Measurements from ENCODE around the gene KCND3.
"Not testable (repeated sequence)": the region's sequence is repeated elsewhere in the genome, so short reads cannot be mapped to it uniquely, and the experiment has no call there.

The KCND3 gene

GRCh38 chr1:111746614-111746999, 242.9 kb downstream of the KCND3 start:
- no peak overlapping the region for H3K27ac ChIP-seq
- no peak overlapping the region for H3K4me3 ChIP-seq
- DNase-seq = no peak
- H3K9me3 ChIP-seq = no peaks in the 10 kb centered on the region
- H3K4me1 ChIP-seq = no peaks in the 10 kb centered on the region
- intact Hi-C loops (cut with DNase I; ENCODE audit: low total_unique reads) = no loop called here
- no peaks in the 10 kb centered on the region for H3K27me3 ChIP-seq
- H3K36me3 ChIP-seq = no peaks in the 10 kb centered on the region
- TF ChIP-seq CTCF (IDR thresholded peaks at IDR 0.05) = no peak

DNA sequence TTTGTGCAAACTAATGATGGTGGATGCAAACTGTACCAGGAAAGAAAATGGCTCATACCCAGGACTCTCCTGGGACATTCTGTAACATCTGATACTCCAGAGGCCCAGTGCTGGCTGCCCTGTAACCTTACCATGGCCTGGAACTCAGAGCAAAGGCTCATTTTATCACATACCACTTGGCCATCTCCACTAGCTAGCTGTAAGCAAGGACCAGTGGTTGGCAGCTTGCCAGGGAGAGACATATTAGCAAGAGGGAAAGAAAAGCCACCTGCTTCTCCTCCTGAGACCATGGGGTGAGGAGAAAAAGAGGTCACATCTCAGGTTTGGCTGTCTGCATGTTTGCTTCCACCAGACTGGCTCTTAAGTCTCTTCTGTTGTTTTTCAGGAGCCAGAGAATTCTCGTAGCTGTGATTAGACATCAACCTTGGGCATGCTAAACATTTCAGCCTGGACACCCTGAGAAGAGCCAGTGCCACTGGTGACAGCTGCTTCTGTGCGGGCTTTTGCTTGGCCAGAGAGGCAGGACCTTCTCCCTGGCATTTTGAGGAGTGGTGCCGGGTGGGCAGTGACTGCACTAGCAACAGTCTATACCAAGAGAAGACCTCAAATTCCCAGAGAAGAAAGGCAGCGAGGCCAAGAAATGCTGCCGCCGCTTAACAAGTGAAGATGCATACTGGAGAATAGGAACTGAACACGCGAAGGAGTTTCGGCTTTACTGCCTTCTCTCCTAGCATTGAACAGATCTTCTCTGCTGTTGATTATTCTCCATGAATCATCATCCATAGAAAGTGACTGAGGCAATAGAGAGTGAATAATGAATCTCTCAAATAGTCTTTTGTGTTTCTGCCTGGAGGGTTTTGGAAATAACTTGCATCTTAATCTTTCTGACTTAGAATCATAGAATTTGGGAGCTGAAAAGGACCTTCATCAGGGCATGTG, 243.5 kb downstream of the KCND3 start:
- no peak for DNase-seq
- no peak for TF ChIP-seq CTCF (IDR thresholded peaks at IDR 0.05)
- intact Hi-C loops (cut with DNase I; ENCODE audit: low total_unique reads) = no loop called here
- H3K4me3 ChIP-seq = no peak overlapping the region
- H3K27ac ChIP-seq = no peak overlapping the region
- no peaks in the 10 kb centered on the region for H3K9me3 ChIP-seq
- no peaks in the 10 kb centered on the region for H3K27me3 ChIP-seq
- H3K36me3 ChIP-seq = no peaks in the 10 kb centered on the region
- no peaks in the 10 kb centered on the region for H3K4me1 ChIP-seq

DNA sequence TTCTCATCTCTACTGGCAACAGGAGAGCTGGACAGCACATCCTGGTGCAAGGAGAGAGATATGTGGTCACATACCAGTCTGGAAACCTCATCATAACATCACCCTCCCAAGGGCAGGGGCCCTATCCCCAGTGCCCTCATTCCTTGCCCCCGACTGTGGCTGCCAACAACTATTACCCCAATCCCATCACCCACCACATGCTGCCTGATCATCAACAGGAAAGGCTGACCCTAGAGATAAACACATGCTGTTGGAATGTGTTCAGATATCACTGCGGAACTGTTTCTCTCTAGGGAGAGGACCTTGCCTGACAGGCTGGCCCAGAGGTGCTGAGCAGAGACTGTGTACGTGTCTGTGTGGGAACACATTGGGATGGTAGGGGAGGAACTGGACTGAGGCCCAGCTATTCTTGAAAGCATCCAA, 245.8 kb downstream of the KCND3 start:
- H3K36me3 ChIP-seq = no peaks in the 10 kb centered on the region
- intact Hi-C loops (cut with DNase I; ENCODE audit: low total_unique reads) = no loop called here
- H3K27me3 ChIP-seq = no peaks in the 10 kb centered on the region
- no peaks in the 10 kb centered on the region for H3K9me3 ChIP-seq
- no peak overlapping the region for H3K4me3 ChIP-seq
- no peak overlapping the region for H3K27ac ChIP-seq
- no peak for TF ChIP-seq CTCF (IDR thresholded peaks at IDR 0.05)
- no peak for DNase-seq
- peaks cover 0 to 4% (median 2%) of the 10 kb centered on the region in 4 donors for H3K4me1 ChIP-seq

DNA sequence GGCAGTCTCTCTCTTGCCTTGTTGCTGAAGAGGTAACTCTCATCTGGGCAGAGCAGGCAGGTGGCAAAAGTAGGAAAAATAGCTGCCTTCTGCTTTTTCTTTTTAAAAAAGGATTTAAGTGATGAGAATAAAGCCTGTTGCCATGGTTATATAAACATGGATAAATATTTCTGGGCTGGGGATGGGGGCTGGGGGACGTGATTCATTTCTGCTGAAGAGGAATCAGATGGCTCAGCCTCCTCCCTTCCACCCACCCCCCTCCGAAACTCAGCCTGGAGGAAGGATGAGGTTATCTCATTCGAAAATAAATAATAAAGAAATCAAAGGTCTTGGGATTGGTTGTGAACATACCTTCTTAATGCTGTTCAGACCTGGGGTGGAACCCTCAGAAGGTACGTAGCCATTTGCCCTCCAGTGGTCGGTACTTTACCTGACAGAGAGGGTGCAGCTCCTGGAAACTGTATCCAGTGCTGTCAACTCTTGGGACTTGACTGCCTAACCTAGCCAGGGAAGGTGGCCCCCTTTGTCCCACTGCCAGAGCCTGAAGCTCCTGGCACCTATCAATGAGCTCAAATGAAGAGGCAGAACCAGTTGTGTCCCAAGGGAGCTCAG, 246.4 kb downstream of the KCND3 start:
- no peak for DNase-seq
- Histone ChIP-seq H3K36me3 (no peaks in the 10 kb centered on the region), H3K4me3 (no peak overlapping the region), H3K27me3 (no peaks in the 10 kb centered on the region), H3K4me1 (peaks cover 0 to 7% (median 5%) of the 10 kb centered on the region in 4 donors), H3K27ac (no peak overlapping the region), H3K9me3 (no peaks in the 10 kb centered on the region)
- TF ChIP-seq CTCF (IDR thresholded peaks at IDR 0.05) = no peak
- intact Hi-C loops (cut with DNase I; ENCODE audit: low total_unique reads) = no loop called here

GRCh38 chr1:111742292-111742691, 247.2 kb downstream of the KCND3 start:
- not testable (repeated sequence) for H3K9me3 ChIP-seq

More at GRCh38 chr1:111742292-111742691, 247.2 kb downstream of the KCND3 start:
- H3K4me3 ChIP-seq; H3K27ac ChIP-seq; intact Hi-C loops (cut with DNase I; ENCODE audit: low total_unique reads); H3K27me3 ChIP-seq; DNase-seq; H3K36me3 ChIP-seq: not testable (repeated sequence)
- H3K4me1 ChIP-seq = peaks cover 0 to 15% (median 13%) of the 10 kb centered on the region in 4 donors
